SIG-M5 treated with dmso at 0.1 percent for 504 hours (cell line): ENCODE data around the gene SELPLG.
"Not testable (repeated sequence)": the region's sequence is repeated elsewhere in the genome, so short reads cannot be mapped to it uniquely, and the experiment has no call there.

ENCODE experiments used
- DNase-seq: peaks from one replicate; lab custom pipeline; 2025; ENCODE audit not compliant: unreplicated experiment; lab: John Stamatoyannopoulos, UW

The SELPLG gene

DNA sequence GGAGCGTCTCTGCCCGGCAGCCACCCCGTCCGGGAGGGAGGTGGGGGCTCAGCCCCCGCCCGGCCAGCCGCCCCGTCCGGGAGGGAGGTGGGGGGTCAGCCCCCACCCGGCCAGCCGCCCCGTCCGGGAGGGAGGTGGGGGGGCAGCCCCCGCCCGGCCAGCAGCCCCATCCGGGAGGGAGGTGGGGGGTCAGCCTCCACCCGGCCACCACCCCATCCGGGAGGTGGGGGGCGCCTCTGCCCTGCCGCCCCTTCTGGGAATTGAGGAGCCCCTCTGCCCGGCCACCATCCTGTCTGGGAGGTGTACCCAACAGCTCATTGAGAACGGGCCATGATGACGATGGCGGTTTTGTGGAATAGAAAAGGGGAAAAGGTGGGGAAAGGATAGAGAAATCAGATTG, 22.6 kb upstream of the SELPLG start:
- not testable (repeated sequence) for DNase-seq

GRCh38 chr12:108655812-108656175, 22.1 kb upstream of the SELPLG start:
- not testable (repeated sequence) for DNase-seq

GRCh38 chr12:108654622-108655021, 20.9 kb upstream of the SELPLG start:
- not testable (repeated sequence) for DNase-seq

DNA sequence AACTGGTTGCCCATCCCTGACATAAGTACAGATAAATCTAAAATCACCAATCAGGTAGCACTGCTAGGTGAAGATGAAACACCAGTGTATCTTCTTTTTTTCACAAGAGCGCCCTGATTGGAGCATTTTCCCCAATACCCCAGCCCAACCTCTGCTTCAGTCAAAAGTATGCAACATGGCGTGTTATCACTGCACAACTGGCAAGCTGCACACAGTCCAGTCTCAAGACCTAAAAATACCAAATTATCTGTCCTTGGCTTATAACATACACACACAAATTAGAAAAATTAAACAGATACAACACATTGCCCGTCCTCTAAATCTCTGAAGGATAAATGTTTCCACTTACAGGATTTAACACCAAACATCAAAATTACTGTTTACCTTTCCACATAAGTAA, 20.2 kb upstream of the SELPLG start:
- DNase-seq = no peak

DNA sequence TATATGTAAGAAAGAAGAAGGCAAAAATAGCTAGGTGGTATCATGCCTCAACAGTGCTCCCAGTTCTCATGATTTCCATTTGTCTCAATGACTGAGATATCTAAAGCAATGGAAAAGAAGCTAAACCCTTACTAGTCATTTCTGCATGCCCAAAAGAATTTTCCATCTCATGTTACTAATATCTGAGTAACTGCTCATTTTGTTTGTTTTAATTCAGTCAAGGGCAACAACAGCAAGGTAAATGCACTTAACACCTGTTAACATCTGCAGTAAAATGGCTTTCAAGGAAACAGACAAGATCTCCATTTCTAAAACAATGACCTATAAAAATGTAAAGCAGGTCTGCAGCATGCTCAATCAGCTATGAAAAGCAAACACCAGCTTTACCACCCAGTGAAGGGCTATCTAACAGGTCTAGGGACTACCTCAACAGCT, 19.4 kb upstream of the SELPLG start:
- no peak for DNase-seq

GRCh38 chr12:108650083-108650482, 16.4 kb upstream of the SELPLG start:
- no peak for DNase-seq

DNA sequence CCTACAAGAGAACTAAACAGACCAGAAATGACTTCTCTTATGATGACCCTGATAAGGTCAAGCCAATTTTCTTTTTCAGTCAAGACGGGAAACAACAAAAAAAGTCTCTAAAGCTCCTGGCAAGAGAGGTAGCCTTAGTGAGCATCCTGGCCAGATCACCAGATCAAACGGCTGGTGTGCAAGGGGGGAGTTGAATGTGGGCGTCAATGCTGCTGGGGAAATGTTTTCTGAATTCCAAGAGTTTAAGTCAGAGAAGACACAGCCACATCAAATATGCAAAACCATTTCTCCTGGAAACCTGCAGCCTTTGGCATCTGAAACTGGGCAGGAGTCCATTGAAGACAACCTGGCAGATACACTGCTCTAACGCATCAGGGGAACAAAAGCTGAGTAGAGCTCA, 16.0 kb upstream of the SELPLG start:
- no peak for DNase-seq

DNA sequence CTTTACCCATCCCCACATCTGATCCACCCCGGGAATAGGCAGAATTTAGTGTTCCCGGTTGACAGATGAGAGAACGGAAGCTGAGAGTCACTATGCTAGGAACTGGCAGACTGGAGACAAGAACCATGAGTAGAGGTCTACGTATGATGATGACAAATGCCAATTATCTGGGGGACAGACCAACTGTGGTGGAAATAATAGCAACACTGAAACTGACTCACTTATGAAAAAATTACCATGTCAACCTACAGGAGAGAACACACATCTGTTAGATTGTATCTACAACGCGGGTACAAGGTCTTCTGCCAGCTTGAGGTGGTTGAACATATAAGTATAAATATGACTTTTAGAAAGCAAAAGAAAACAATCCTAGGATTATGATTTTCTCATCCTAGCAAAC, 15.4 kb upstream of the SELPLG start:
- DNase-seq = no peak

GRCh38 chr12:108648371-108648770, 14.7 kb upstream of the SELPLG start:
- no peak for DNase-seq

DNA sequence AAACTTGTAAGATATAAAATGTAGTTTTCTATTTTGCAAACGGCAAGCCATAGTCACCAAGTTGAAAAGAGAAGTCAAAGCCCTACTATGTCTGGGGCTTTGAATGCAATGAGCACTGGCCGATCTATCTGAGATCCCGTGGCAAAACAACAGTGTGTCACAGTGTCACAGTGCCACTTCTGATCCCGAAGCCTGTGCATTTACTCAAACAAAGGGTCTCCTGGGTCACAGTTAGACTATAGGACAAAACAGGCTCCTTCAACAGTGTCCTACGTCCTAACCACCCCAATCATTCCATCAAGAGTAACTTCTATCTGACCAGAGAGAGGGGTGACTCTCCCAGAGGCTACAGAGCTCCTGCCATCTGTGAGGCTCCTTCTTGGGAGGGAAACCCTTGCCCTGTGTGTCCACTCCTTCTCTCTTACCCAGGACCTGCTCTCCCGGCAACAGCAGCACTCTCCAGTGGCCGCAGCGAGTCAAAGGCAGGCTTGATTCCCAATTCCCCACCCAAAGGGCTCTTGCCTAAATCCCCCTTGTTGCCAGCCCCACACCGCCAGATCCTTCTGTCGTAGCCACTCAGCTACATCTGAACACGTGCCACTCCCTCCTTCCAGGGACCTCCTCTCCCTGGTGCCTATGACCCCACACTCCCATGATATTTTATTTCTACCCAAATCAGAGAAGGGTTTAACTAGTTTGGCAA, 14.0 kb upstream of the SELPLG start:
- DNase-seq = no peak

- no peak for DNase-seq
Observed at GRCh38 chr12:108646600-108647579, 13.2 kb upstream of the SELPLG start.

- no peak for DNase-seq
Observed at GRCh38 chr12:108645686-108646599, 12.2 kb upstream of the SELPLG start.

GRCh38 chr12:108644811-108645120, 11.1 kb upstream of the SELPLG start:
- DNase-seq = no peak

GRCh38 chr12:108643941-108644810, 10.5 kb upstream of the SELPLG start:
- DNase-seq = no peak

DNA sequence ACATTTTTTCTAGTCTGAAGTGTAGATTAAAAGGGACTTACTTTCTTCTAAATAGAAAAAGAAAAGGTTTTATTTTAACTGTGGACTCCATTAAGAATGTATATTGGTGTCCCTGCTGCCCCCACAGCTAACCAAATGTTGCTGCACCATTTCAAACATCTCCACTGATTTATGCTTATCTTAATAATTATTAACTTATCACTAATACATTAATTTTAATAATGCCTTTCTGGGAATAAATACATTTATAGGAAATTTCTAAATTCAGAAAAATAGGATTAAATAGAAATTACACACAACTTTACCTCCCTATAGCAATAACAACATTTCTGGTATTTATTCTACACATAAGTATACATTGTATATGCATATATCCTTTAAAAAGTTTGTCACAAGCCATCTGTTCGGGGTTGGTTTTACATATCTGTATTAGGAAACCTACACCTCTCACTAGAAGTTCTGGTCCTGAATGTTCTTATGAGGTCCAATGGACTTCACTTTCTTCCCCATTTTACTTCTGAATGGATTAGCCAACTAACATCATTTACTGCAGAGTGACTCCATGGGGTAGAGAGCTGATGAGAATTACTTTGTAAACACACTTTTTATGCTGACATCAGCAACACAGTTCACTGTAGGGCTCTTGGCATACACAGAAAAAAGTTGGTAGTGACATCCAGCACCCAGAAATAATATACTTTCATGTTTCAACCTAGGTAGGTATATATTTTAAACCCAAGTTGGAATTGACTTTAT, 9.4 kb upstream of the SELPLG start:
- DNase-seq = no peak

DNA sequence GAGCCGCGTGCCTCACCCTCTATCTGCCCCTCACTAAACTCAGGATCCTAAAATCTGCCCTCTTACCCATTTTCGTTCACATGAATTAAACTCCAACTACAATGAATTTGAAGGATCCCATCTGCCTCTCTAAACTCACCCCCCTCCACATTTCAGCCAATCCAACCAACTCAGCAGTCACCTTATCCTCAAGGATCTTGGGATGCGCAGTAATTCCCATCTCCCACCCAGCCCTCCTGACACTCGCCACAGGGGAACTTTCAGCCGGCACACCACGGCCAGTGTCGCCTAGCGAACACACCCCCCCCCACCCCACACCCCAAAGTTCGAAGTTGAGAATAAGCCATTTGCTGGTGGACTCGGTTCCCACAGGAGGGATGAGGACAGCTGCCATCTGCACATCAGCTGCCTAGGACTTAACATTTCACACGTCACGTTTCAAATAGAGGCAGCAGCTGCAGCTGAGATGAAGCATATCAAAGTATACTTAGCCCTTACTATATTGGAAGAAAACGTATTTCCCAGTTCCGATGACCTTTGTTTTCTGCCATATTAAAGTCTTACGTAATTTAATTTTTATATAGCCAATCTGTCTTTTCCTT, 8.7 kb upstream of the SELPLG start:
- no peak for DNase-seq

DNA sequence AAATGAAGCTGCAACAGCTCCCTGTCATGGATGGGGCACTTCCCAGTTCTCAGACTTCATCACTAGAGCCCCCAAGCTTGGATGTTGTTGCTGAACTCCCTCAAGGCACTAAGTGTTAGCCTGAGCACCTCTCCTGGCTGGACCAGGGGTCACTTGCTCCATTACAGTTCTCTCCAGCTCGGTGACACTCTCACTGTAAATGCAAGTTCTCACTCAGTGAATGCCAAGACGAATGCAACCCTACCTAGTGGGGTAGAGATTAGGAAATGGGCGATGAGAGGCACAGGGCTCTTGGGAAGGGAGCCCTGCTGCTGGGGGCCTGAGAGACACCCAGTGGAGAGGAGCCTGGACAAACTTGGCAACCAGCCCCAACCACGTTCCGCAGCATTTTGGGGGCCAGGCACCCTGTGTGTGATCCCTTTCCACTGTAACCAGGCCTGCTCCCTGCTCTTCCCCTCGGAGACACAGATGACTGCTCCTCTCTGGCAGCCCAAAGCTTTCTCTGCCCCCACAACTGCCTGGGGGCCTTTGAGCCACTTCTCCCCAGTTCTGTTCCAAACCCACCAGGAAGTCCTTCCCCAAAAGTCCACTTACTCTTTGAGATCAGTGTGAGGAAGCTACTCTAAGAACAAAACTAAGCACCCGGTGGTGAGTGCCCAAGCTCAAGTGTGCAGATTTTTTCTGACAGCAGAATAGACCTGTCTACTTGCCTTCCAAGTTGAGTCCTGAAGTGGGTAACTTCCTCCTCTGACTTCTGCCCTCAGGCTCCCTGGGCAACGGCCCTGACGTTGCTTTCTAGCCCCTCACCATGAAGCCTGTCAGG, 8.0 kb upstream of the SELPLG start:
- DNase-seq = no peak

- DNase-seq = no peak
Observed at GRCh38 chr12:108640802-108641445, 7.2 kb upstream of the SELPLG start.
